ENCODE results near the gene FNDC3B.

Gene FNDC3B

GRCh38 chr3:172113710-172114109 is 74.3 kb downstream of the FNDC3B start:
- DNase-seq (ENCODE audit: low spot score), result no peak

- no peak for DNase-seq (ENCODE audit: low spot score)
Observed at GRCh38 chr3:172115059-172115458, 75.7 kb downstream of the FNDC3B start.

DNA sequence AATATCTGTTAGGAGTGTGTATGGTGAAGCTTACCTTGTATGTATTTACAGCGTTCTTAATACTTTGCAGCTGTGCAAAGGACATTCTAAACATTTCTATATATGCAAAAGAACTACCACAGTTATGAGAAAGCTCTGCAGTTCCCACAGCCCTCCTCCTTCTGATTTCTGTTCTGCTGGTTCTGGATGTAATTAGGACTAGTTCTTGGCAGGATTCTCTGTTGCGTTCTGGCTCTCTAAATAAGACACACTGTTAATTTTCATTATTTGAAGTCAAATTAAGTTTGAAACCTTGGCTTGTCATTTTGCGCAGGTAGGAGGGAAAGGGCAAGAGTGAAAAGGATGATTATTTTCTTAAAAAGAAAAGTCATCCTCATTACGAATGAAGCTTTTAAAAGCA is 76.4 kb downstream of the FNDC3B start:
- no peak for DNase-seq (ENCODE audit: low spot score)

DNA sequence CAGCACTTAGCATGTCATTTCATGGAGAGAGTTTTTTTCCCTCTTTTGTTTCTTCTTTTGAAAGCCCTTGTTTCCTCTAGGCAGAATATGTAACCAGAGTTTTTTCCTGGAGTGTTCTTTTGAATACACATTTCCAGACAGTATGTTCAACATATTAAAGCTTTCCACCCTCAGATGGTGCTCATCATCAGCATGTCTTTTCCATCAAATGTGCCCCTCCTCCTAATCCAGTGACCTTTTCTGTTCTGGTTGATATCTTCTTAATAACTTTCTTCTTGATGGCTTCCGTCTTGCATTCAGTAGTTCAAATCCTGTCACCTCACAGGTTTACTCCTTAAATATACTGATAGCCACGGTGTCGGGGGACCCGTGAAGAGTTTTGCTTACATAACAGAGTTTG is 78.6 kb downstream of the FNDC3B start:
- DNase-seq (ENCODE audit: low spot score), result no peak

DNA sequence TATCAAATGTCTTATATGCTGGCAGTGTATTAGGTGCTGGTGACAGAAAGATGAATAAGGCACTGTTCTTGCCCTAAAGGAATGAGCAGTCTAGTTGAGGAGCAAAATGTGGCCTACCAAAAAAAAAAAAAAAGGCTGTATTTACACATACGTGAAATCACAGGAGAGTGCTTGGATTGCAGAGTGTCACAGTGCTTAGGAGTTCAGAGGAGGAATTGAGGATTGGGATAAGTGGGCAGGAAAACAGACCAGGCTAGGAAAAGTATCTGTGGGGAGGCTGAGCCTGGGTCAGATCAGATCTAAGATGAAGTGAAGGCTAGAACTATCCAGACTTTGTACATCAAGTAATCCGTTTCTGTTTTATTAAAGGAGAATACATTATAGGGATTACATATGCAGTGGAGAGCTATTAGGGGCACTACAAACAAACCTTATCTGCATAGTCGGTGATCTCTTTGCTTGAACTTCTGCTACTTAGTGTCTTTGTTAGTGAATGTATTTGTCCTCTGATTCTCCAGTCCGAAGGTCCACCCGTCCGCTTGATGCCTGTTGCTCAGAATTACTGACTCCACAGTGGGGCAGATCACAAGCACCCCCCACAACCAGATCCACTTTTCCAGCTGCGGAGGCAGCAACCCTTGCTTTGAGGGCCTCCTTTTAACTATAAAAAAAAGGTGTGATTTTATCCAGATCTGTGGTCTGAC is 80.0 kb downstream of the FNDC3B start:
- DNase-seq (ENCODE audit: low spot score), result no peak

DNA sequence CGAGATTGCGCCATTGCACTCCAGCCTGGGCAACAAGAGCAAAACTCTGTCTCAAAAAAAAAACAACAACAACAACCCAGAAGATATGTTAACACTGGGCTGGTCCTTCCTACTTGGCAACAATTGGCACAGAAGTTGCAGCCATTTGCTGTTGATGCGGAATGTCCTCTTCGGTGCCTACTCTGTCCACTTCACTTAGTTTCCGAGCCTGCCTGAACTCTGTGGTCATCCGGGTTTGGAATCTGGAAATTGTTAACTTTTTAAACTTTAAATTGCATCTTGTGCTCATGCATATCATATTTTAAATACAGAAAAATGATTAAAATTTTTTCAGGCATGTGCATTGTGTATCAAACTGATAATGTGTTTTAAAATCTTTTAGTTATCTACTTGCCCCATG is 81.5 kb downstream of the FNDC3B start:
- no peak for DNase-seq (ENCODE audit: low spot score)

GRCh38 chr3:172121981-172122380 is 82.6 kb downstream of the FNDC3B start:
- DNase-seq (ENCODE audit: low spot score), result no peak

DNA sequence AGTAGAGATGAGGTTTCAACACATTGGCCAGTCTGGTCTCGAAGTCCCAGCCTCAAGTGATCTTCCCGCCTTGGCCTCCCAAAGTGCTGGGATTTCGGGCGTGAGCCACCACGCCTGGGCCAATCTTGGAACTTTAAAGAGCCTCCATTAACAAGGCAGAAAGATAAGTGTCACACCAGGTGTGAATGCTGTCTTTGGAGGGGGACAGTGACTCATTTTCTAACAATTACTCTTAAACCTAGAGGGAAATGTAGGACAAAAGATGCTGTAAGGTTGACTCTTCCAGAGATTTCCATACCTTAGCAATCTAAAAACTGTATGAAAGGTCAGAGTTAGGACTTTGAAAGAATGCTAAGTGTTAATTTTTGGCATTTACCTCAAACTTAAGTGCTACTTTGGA is 84.9 kb downstream of the FNDC3B start:
- no peak for DNase-seq (ENCODE audit: low spot score)

DNA sequence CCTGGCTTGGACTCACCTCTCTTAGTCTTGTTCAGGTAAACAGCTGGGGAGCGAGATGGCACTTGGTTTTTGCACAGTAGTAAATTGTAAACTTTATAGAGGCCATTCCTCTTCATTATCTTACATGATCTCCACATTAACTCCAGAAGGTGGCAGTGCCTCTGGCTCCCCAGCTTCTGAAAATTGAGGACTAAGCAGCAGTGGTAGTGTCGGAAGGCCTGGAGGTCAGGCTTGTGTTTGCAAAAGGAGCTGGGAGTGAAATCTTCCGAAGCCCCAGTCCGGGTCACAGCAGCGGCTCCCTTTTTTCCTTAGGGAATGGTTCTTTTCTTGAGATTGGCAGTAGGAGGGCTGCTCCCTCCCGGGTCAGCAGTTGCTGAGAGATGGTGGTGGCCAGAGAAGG is 85.7 kb downstream of the FNDC3B start:
- DNase-seq (ENCODE audit: low spot score), result no peak

DNA sequence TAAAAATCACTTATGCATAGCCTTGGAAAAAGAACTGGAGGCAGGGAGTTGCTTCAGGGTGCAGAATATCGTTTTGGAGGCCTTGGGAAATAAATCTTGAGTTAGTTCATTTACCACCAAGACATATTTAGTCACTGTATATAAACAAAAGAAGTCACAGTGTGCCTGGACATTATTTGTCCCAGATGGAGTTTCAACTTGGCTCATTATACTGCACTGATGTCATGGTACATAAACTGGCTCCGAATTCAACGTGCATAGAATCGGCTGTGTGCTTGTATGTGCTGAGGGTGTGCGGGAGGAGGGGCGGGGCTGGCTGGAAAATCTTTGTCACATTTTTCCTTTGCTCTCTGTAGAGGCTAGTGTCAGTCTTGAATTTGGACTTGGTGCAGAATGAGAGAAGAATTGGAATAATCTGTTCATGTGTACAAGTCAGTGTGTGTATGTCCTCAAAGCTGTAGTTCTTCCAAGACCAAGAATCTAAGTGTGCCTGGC is 86.6 kb downstream of the FNDC3B start:
- DNase-seq (ENCODE audit: low spot score), result no peak

DNA sequence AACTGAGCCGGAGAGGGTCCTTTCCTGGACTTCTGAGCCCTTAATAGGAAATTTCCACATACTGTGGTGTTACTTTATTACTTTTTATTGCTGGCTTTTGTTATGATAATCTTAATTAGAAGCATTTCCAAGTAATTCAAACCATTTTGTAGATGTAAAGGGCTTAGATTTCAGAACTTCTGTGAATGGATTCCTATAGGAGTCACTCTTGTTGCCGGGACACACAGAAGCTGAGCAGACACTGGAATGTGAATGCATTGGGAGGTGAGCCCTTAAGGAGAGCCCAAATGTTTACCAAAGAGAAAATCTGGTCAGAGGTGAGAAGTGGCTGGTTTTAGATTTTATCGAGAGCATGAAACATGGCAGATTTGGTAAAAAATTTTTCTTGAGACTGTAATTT is 87.4 kb downstream of the FNDC3B start:
- DNase-seq (ENCODE audit: low spot score), result no peak

GRCh38 chr3:172127141-172127540 is 87.8 kb downstream of the FNDC3B start:
- DNase-seq (ENCODE audit: low spot score), result no peak

DNA sequence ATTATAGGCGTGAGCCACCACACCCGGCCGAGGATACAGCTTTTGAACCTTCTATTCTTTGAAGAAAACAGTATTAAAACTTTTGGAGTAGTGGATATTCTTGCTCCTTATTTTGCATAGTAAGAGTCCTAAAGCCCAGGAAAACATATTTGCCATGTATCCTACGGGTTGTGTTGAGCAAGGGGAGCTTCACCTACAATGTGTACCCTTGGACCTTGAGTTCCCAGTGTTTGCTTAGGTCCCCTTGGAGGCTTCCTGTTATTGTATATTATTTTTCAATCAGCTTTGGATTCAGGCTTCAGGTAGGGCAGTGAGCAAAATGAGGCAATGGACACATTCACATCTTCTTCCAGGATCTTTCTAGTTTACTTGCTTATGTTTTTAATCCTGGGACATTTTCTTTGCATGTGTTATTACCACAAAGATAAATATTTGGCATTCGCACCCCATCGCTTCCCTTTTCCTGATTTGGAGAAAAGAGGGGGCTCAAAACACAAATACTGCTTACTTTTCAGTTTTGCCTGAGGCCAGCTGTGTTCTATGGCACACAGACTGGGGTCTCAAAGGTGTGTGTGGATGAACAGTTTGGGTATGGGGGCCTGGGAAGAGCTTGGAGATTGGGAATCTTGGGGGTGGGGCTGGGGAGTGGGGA is 88.7 kb downstream of the FNDC3B start:
- DNase-seq (ENCODE audit: low spot score), result no peak

DNA sequence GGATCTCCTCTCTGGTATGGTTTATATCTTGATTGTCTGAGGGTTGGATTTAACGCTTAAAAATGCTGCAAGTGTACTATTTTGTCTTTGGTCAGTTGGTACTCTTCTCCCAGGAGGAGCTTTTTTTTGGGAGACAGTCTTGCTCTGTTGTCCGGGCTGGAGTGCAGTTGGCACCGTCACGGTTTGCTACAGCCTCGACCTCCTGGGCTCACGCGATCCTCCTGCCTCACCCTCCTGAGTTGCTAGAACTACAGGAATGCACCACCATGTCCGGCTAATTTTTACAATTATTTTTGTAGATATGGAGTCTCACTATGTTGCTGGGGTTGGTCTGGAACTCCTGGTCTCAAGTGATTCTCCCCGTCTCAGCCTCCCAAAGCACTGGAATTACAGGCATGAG is 89.5 kb downstream of the FNDC3B start:
- no peak for DNase-seq (ENCODE audit: low spot score)

DNA sequence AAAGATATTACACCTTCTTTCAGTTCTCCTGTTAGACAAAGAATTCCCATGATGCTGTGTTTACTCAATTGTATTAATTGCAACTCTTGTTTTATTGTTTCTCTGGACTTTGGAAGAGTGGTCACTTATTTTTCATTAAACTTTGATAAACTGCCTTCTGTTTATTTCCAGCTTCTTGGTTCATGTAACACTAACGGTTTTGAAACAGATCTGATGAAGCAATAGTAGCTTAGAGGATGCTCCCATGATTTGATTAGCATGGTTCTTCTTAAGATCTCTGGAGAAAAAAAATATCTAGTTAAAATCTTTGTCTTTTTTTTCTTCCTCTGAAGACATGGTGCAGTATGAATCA is 90.1 kb downstream of the FNDC3B start:
- no peak for DNase-seq (ENCODE audit: low spot score)

DNA sequence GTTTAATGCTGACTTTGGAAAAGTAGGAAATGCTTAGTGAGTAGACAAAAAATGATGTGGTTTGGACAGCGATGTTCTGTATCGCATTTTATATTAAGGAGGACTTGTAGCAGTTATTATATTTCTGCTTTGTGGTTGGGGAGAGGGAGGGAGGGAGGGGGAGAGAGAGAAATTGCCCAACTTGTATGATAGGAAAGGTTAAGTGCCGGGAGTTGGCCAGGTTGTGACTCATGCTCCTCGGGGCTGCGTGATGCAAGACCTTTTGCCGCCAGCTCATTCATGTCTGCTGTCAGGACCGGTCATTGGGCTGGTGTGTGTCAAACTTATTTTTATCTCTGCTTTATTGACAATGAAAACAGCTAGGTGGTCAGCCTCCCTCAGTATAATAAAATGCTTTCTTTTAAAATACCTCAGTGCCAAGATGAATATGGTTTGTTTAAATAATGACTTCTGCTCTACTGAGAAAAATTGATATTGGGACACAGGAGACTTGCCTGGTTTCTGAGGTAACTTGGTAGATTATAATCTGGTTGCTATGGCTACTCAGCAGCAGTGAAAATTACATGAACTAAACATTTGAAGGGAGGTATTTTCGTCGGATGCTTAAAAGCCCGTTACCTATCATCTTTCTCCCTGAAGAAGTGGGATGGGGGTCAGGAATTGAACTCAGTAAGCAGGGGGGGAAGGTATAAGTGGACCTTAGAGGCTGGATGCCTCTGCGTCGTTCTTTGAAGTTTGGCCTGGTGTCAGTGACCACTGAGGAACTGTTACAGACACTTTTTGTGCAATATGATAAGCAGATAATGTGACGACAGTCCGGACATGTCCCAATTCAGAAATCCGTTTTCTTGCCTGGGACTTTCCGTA is 90.7 kb downstream of the FNDC3B start:
- peak; percentile 79 for DNase-seq (ENCODE audit: low spot score)

GRCh38 chr3:172130717-172131050 is 91.3 kb downstream of the FNDC3B start:
- DNase-seq (ENCODE audit: low spot score), result no peak

- DNase-seq (ENCODE audit: low spot score), result no peak
Observed at GRCh38 chr3:172131746-172132145, 92.4 kb downstream of the FNDC3B start.

DNA sequence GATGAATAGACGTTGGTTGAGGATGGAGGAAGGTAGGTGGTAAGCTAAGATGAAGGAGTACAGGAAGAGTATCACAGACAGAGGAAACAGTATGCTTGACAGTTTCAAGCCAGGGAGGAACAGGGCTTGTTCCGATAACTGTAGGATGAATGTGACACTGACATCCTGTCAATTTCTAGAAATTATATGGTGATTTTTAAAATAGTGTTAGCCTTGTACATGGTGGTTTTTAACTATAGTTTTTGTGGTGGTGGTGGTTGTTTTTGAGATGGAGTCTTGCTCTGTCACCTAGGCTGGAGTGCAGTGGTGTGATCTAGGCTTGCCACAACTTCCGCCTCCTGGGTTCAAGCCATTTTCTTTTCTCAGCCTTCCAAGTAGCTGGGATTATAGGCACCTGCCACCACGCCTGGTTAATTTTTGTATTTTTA is 92.8 kb downstream of the FNDC3B start:
- peak; percentile 60 for DNase-seq (ENCODE audit: low spot score)

DNA sequence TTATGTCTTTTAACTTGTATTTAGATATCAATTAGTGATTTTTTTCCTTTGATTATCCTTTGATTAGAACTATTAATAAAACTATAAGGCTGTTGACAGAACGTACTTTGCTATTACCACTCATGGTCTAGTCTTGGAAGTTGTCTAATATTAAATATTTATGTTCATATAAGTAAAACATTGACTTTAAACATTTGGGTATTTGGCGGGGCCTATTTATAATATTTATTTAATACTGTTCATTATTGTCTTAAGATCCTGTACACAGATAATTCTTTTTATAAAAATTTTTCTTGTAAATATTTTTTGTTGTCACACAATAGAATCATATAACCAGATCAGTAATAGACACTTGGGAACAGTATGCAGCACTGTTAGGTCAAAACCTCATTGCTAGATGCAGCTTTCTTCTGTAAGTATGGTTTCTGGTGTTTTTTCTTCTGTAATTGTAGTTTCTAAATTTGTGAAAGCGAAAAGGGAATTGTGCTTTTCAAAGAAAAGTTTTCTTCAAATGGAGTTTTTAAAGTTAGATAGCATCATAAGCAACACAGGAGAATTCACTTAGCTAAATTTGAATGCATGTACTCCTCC is 93.4 kb downstream of the FNDC3B start:
- no peak for DNase-seq (ENCODE audit: low spot score)

GRCh38 chr3:172133838-172134237 is 94.5 kb downstream of the FNDC3B start:
- DNase-seq (ENCODE audit: low spot score), result no peak

- peak; percentile 41 for DNase-seq (ENCODE audit: low spot score)
Observed at GRCh38 chr3:172134352-172134751, 95.0 kb downstream of the FNDC3B start.

DNA sequence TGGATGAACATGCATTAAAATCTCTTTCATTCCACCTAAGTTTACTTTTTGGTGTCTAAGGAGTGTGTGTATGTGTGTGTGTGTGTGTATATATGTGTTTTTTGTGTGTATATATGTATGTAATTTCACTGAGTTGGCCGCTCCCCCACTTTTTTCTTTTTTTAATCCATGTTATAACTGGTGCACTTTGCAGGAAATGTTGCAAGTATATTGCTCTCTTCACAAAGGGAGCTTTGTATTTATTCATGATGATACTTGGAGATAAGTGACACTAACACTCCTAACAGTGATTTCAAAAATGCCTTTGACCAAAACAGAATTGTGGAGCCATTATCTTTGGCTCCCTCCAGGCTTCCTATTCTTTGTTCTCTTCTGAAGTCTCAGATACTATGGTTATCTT is 95.8 kb downstream of the FNDC3B start:
- no peak for DNase-seq (ENCODE audit: low spot score)

All from activated CD4-positive, alpha-beta T cell treated with anti-CD3 and anti-CD28 coated beads, Interleukin-2, Interleukin-4, amounts not matched to agents 100 ng/mL and 50 ng/mL, durations not matched to agents 16 hours and 8 hours (primary cell).